Right lobe of liver (tissue), 4 donors: Measurements from ENCODE around the gene STRBP.

Source experiments
- CTCF ChIP-seq, 4 donors: fragments of 200-600 bp in 3 of 4; fragments of 450-650 bp in 1 of 4; IDR thresholded peaks; one replicate each; pipeline versions ENCODE4 v1.5.1 to v1.8.0; 2016 to 2022; ENCODE audit warnings: antibody characterized with exemption in 4 of 4, mild to moderate bottlenecking in 2 of 4
- POLR2A ChIP-seq: fragments of 450-650 bp; IDR thresholded peaks from one replicate; pipeline ENCODE4 v1.6.1; 2017; ENCODE audit warnings: antibody characterized with exemption, mild to moderate bottlenecking
- donor health status: DM: no; HTN: no; CAD: no.
- donor health status: DM: no; HTN: no; CAD: no.
- donor health status: DM: no; HTN: yes; CAD: no.

DNA sequence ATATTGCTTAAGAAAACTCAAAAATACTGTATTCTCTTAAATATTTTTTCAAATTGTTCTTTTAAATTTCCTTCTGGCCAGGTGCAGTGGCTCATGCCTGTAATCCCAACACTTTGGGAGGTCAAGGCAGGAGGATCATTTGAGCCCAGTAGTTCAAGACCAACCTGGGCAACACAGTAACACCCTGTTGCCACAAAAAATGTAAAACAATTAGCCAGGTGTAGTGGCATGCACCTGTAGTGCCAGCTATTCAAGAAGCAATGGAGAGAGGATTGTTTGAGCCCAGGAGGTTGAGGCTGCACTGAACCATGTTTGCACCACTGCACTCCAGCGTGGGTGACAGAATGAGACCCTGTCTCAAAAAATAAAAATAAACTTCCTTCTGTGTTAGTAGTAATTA is 94.3 kb downstream of the STRBP start:
- TF ChIP-seq CTCF (IDR thresholded peaks at IDR 0.05) (no peak), POLR2A (no peak)
